ENCODE data around the gene MT3. TPM values are rescaled to one million over a fixed set of nuclear protein-coding genes. Genes with fewer than 3 reads are reported as not detected.
A peak's percentile ranks its signal among the peaks of the same experiment; 100 is the strongest.

MT3 gene
- total RNA-seq, 1 donor from 2014 or later, result not detected

DNA sequence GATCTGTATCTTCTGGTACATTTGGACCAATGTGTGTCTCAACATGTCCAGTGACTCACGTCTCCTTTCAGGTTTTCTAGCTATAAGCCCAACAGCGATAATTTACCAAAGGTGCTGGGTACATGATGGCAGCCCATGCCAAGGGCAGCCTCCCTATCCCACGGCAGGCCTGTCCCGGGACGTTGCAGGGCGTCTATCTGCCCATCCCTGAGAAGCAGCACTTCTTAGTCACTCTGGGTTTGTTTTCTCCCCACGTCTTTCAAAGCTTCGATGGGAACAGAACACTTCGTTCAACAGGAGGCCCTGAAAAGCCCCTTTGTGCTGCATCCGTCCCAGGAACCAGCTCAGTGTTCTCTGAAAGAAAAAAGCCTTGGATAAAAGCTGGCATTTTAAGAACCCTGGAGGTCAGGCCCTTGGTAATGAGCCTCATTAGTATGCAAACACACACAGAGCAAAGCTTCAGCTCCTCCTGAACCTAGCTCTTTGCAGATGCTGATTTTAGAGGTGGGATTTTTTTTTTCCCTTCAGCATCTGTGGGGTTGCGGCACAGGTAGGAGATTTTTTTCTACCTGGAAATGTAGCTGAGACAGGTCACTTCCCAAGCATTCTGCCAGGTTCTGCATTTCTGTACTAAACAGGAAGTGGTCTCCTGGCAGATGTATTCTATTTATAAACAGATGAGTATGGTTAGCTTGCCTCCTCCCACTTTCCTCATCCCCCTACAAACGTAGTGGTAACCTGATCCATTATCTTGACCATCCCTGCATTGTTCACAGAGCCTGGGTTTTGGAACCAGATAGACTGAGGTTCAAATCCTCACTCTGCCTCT is 42.0 kb upstream of the MT3 start:
- peak; percentile 90 for DNase-seq (ENCODE audit: low spot score)
- Histone ChIP-seq H3K4me2 (peak overlapping the region; percentile 75), H4K20me1 (ENCODE audit: low read depth) (peaks cover 12% of the 10 kb centered on the region), H3K79me2 (ENCODE audit: low read depth) (no peaks in the 10 kb centered on the region), H3K4me3 (peak overlapping the region; percentile 23), H3F3A (ENCODE audit: low read depth) (peaks cover 27% of the 10 kb centered on the region), H3K36me3 (no peaks in the 10 kb centered on the region), H2AFZ (replicated peaks) (no peak overlapping the region), H3K9me3 (ENCODE audit: low read depth) (no peaks in the 10 kb centered on the region), H3K27ac (peak overlapping the region; percentile 54), H3K4me1 (peaks cover 17% of the 10 kb centered on the region), H3K27me3 (no peaks in the 10 kb centered on the region), H3K9ac (no peak overlapping the region)
- peak overlapping the region; percentile 78 for H3K4me3 Mint-ChIP-seq
- H3K27ac Mint-ChIP-seq, result peak overlapping the region; percentile 100
- peaks cover 7% of the 10 kb centered on the region for H3K27me3 Mint-ChIP-seq (ENCODE audit: insufficient read depth, low read depth)
- no peaks in the 10 kb centered on the region for H3K9me3 Mint-ChIP-seq
- H3K4me1 Mint-ChIP-seq, result peaks cover 51% of the 10 kb centered on the region
- TF ChIP-seq, protein P1, sequence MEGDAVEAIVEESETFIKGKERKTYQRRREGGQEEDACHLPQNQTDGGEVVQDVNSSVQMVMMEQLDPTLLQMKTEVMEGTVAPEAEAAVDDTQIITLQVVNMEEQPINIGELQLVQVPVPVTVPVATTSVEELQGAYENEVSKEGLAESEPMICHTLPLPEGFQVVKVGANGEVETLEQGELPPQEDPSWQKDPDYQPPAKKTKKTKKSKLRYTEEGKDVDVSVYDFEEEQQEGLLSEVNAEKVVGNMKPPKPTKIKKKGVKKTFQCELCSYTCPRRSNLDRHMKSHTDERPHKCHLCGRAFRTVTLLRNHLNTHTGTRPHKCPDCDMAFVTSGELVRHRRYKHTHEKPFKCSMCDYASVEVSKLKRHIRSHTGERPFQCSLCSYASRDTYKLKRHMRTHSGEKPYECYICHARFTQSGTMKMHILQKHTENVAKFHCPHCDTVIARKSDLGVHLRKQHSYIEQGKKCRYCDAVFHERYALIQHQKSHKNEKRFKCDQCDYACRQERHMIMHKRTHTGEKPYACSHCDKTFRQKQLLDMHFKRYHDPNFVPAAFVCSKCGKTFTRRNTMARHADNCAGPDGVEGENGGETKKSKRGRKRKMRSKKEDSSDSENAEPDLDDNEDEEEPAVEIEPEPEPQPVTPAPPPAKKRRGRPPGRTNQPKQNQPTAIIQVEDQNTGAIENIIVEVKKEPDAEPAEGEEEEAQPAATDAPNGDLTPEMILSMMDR (IDR thresholded peaks at IDR 0.05), result no peak
- TF ChIP-seq EZH2phosphoT487 (IDR thresholded peaks at IDR 0.05), result no peak
- TF ChIP-seq EZH2 (IDR thresholded peaks at IDR 0.05), result no peak
- no peaks in the 10 kb centered on the region for H3K36me3 Mint-ChIP-seq

DNA sequence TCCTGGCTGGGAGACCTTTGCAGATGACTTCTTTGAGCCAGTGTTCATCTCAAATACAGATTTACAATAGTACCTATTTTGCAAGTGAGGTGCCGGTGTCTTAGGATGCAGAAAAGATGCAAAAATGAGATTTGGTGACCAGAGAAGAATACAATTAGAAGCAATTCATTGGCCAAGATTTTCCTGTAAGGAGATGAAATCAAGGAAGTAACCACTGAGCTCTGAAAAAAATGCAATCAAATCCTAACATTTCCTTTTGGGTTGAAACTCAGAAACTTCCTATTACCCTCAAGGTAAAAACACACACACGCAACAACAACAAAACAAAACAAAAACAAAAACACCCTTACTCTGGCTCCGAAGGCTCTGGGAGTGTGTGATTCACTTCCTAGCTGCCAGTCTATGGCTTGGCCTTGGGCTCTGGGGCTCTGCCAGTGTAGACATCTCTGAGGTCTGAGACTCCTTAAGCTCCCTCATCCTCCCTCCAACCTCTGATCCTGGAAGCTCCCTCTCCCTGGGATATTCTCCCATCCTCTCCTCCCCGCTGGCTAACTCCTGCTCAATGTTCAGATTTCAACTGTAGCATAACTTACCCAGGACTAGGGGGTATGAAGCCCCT is 41.3 kb upstream of the MT3 start:
- H2AFZ ChIP-seq (replicated peaks), result no peak overlapping the region

DNA sequence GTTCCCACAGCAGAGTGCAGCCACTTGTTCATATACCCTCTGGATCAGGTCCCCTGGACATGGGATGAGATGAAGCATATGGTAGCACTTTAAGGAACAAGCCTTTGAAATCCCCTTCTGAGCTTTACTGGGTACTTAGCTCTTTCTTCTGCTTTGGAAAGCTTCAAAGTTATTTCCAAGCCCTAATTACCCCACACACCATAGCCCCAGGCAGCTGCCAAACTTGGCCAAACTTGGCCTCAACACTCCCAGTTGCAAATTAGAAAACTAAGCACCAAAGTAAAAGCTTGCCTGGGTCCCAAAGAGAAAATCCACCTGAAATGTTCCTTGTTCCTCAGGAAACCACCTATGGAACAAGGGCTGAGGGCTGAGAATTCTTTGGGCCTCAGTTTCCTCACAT is 40.2 kb upstream of the MT3 start:
- Histone ChIP-seq H3K4me2 (no peak overlapping the region), H3K36me3 (no peaks in the 10 kb centered on the region), H3F3A (ENCODE audit: low read depth) (peaks cover 27% of the 10 kb centered on the region), H2AFZ (replicated peaks) (no peak overlapping the region), H3K9me3 (ENCODE audit: low read depth) (no peaks in the 10 kb centered on the region), H3K27ac (no peak overlapping the region), H3K27me3 (no peaks in the 10 kb centered on the region), H3K4me3 (no peak overlapping the region), H3K9ac (no peak overlapping the region), H3K79me2 (ENCODE audit: low read depth) (no peaks in the 10 kb centered on the region), H3K4me1 (peaks cover 17% of the 10 kb centered on the region), H4K20me1 (ENCODE audit: low read depth) (peaks cover 12% of the 10 kb centered on the region)
- DNase-seq (ENCODE audit: low spot score), result no peak
- Mint-ChIP-seq H3K9me3 (no peaks in the 10 kb centered on the region), H3K27me3 (ENCODE audit: insufficient read depth, low read depth) (peaks cover 7% of the 10 kb centered on the region), H3K27ac (peak overlapping the region; percentile 100), H3K36me3 (no peaks in the 10 kb centered on the region), H3K4me3 (no peak overlapping the region), H3K4me1 (peaks cover 52% of the 10 kb centered on the region)
- TF ChIP-seq EZH2phosphoT487 (IDR thresholded peaks at IDR 0.05), result no peak
- TF ChIP-seq, protein P1 (IDR thresholded peaks at IDR 0.05), result no peak
- TF ChIP-seq EZH2 (IDR thresholded peaks at IDR 0.05), result no peak

More for the DNA sequence above, 41.3 kb upstream of the MT3 start:
- Mint-ChIP-seq H3K36me3 (no peaks in the 10 kb centered on the region), H3K4me1 (peaks cover 52% of the 10 kb centered on the region), H3K4me3 (peak overlapping the region; percentile 78), H3K27me3 (ENCODE audit: insufficient read depth, low read depth) (peaks cover 7% of the 10 kb centered on the region), H3K9me3 (no peaks in the 10 kb centered on the region), H3K27ac (peak overlapping the region; percentile 100)
- no peaks in the 10 kb centered on the region for H3K27me3 ChIP-seq
- TF ChIP-seq EZH2 (IDR thresholded peaks at IDR 0.05), result no peak
- TF ChIP-seq, protein P1 (IDR thresholded peaks at IDR 0.05), result no peak
- TF ChIP-seq EZH2phosphoT487 (IDR thresholded peaks at IDR 0.05), result no peak
- peaks cover 12% of the 10 kb centered on the region for H4K20me1 ChIP-seq (ENCODE audit: low read depth)
- no peaks in the 10 kb centered on the region for H3K36me3 ChIP-seq
- no peaks in the 10 kb centered on the region for H3K9me3 ChIP-seq (ENCODE audit: low read depth)
- H3K4me2 ChIP-seq, result peak overlapping the region; percentile 75
- DNase-seq (ENCODE audit: low spot score), result no peak
- H3K79me2 ChIP-seq (ENCODE audit: low read depth), result no peaks in the 10 kb centered on the region
- peaks cover 27% of the 10 kb centered on the region for H3F3A ChIP-seq (ENCODE audit: low read depth)
- H3K9ac ChIP-seq, result no peak overlapping the region
- H3K4me3 ChIP-seq, result peak overlapping the region; percentile 23
- no peak overlapping the region for H3K27ac ChIP-seq
- H3K4me1 ChIP-seq, result peaks cover 17% of the 10 kb centered on the region

Measured in neural progenitor cell (in vitro differentiated cells).